HAP-1 (cell line): ENCODE data around the gene MTO1.
"Not testable (repeated sequence)": the region's sequence is repeated elsewhere in the genome, so short reads cannot be mapped to it uniquely, and the experiment has no call there.

Source experiments
- DNase-seq, 2 experiments: peaks; one replicate each; pipeline ENCODE4 v3.0.0-alpha.2; 2016 to 2020; ENCODE audit warnings: low spot score in 2 of 2
- H3K27me3 ChIP-seq: fragments of 250-450 bp; sonication (Bioruptor Pico); 2 replicates; pipeline ENCODE4 v1.5.1; 2020; ENCODE audit warnings: low read depth, mild to moderate bottlenecking, moderate library complexity
- H3K36me3 ChIP-seq: fragments of 250-450 bp; sonication (Bioruptor Pico); replicated peaks from 2 replicates; pipeline ENCODE4 v1.5.1; 2020; ENCODE audit warnings: mild to moderate bottlenecking
- H3K4me1 ChIP-seq: fragments of 250-450 bp; sonication (Bioruptor Pico); 2 replicates; pipeline ENCODE4 v1.5.1; 2020; ENCODE audit warnings: mild to moderate bottlenecking
- H3K4me3 ChIP-seq: fragments of 250-450 bp; sonication (Bioruptor Pico); 2 replicates; pipeline ENCODE4 v1.5.1; 2020; ENCODE audit warnings: mild to moderate bottlenecking, moderate library complexity
- H3K9me3 ChIP-seq: fragments of 250-450 bp; sonication (Bioruptor Pico); 2 replicates; pipeline ENCODE4 v1.5.1; 2020; ENCODE audit warnings: mild to moderate bottlenecking, moderate library complexity
- in situ Hi-C: fragments of 300-500 bp; cut with MboI; formaldehyde crosslinking; loops from 3 replicates; pipeline ENCODE4 v1.14.3; 2020; ENCODE audit warnings: low sequenced_read_pairs, inconsistent platforms, mixed read lengths

Gene MTO1

GRCh38 chr6:73471686-73472290, 10.3 kb downstream of the MTO1 start:
- in situ Hi-C loops, result no loop called here
- Histone ChIP-seq H3K36me3 (peaks cover 83% of the 10 kb centered on the region), H3K9me3 (no peaks in the 10 kb centered on the region), H3K4me3 (no peak overlapping the region), H3K27me3 (no peaks in the 10 kb centered on the region), H3K4me1 (no peaks in the 10 kb centered on the region)
- DNase-seq, result no peak

DNA sequence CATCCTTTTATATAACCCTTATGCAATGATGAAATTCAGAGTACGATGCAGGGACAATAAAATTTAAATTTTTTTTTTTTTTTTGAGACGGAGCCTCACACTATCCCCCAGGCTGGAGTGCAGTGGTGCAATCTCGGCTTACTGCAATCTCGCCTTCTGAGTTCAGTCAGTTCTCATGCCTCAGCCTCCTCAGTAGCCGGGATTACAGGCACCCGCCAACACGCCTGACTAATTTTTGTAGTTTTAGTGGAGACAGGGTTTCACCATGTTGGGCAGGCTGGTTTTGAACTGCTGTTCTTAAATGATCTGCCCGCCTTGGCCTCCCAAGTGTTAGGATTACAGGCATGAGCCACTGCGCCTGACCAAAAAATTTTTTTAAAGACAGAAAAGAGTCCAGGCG, 15.2 kb downstream of the MTO1 start:
- H3K4me1 ChIP-seq, result no peaks in the 10 kb centered on the region
- H3K4me3 ChIP-seq, result no peak overlapping the region
- in situ Hi-C loops, result no loop called here
- no peaks in the 10 kb centered on the region for H3K27me3 ChIP-seq
- no peak for DNase-seq
- H3K36me3 ChIP-seq, result peaks cover 73% of the 10 kb centered on the region
- no peaks in the 10 kb centered on the region for H3K9me3 ChIP-seq

DNA sequence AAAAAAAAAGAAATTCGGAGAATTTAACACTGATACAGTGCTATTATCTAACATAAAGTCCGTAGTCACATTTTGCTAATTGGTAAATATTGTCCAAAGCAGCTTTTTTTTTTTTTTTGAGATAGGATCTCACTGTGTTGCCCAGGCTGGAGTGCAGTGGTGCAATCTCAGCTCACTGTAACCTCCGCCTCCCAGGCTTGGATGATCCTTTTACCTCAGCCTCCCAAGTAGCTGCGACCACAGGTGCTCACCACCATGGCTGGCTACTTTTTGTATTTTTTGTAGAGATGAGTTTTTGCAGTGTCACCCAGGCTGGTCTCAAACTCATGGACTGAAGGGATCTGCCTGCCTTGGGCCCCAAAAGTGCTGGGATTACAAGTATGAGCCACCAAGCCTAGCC, 15.9 kb downstream of the MTO1 start:
- H3K4me1 ChIP-seq, result no peaks in the 10 kb centered on the region
- no peak for DNase-seq
- in situ Hi-C loops, result no loop called here
- peaks cover 76% of the 10 kb centered on the region for H3K36me3 ChIP-seq
- no peak overlapping the region for H3K4me3 ChIP-seq
- no peaks in the 10 kb centered on the region for H3K9me3 ChIP-seq
- no peaks in the 10 kb centered on the region for H3K27me3 ChIP-seq

DNA sequence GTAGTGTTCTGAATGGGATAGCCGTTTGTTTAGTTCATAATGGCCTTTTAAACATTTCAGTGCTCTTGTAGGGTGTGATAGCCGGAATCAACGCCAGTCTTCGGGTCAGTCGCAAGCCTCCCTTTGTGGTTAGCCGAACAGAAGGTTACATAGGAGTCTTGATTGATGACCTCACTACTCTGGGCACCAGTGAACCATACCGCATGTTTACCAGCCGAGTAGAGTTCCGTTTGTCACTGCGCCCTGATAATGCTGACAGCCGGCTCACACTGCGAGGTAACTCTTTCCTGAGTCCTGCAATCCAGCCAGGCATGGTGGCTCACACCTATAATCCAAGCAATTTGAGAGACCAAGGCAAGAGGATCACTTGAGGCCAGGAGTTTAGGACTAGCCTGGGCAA, 20.4 kb downstream of the MTO1 start:
- Histone ChIP-seq H3K27me3 (no peaks in the 10 kb centered on the region), H3K9me3 (no peaks in the 10 kb centered on the region), H3K36me3 (peaks cover 73% of the 10 kb centered on the region), H3K4me3 (no peak overlapping the region), H3K4me1 (no peaks in the 10 kb centered on the region)
- in situ Hi-C loops, result no loop called here
- DNase-seq, result no peak

DNA sequence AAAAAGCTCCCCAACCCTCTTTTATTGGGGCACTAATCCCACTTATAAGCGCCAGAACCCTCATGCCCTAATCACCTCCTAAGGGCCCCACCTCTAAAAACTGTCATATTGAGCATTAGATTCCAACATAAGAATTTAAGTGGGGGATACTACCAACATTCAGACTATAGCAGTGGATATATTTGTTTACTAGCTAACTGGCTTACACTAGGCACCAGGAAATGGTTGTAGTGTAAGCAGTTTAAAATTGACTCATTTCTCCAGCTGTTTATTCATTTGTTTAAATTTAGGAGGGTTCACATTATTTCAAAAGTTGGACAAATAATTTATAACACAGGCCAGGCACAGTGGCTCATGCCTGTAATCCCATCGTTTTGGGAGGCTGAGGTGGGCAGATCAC, 22.9 kb downstream of the MTO1 start:
- no peaks in the 10 kb centered on the region for H3K4me1 ChIP-seq
- DNase-seq, result no peak
- peaks cover 72% of the 10 kb centered on the region for H3K36me3 ChIP-seq
- in situ Hi-C loops, result no loop called here
- H3K4me3 ChIP-seq, result no peak overlapping the region
- no peaks in the 10 kb centered on the region for H3K9me3 ChIP-seq
- no peaks in the 10 kb centered on the region for H3K27me3 ChIP-seq

- H3K4me3 ChIP-seq, result no peak overlapping the region
- no peak for DNase-seq
- H3K27me3 ChIP-seq, result no peaks in the 10 kb centered on the region
- peaks cover 60% of the 10 kb centered on the region for H3K36me3 ChIP-seq
- H3K4me1 ChIP-seq, result no peaks in the 10 kb centered on the region
- in situ Hi-C loops, result no loop called here
- H3K9me3 ChIP-seq, result peaks cover 3% of the 10 kb centered on the region
Observed at GRCh38 chr6:73487473-73487872, 25.9 kb downstream of the MTO1 start.

- in situ Hi-C loops, result no loop called here
- no peaks in the 10 kb centered on the region for H3K27me3 ChIP-seq
- no peak for DNase-seq
- H3K9me3 ChIP-seq, result peaks cover 3% of the 10 kb centered on the region
- peaks cover 54% of the 10 kb centered on the region for H3K36me3 ChIP-seq
- no peak overlapping the region for H3K4me3 ChIP-seq
- no peaks in the 10 kb centered on the region for H3K4me1 ChIP-seq
Observed at GRCh38 chr6:73491377-73491776, 29.8 kb downstream of the MTO1 start.

GRCh38 chr6:73497915-73498314, 36.4 kb downstream of the MTO1 start:
- no peaks in the 10 kb centered on the region for H3K9me3 ChIP-seq
- peaks cover 49% of the 10 kb centered on the region for H3K36me3 ChIP-seq
- no peaks in the 10 kb centered on the region for H3K27me3 ChIP-seq
- no peaks in the 10 kb centered on the region for H3K4me1 ChIP-seq
- in situ Hi-C loops, result no loop called here
- no peak for DNase-seq
- H3K4me3 ChIP-seq, result no peak overlapping the region

- Histone ChIP-seq H3K4me3 (no peak overlapping the region), H3K27me3 (no peaks in the 10 kb centered on the region), H3K4me1 (no peaks in the 10 kb centered on the region), H3K36me3 (peaks cover 22% of the 10 kb centered on the region), H3K9me3 (no peaks in the 10 kb centered on the region)
- no peak for DNase-seq
- in situ Hi-C loops, result no loop called here
Observed at GRCh38 chr6:73503027-73503772, 41.7 kb downstream of the MTO1 start.

- in situ Hi-C loops, result no loop called here
- Histone ChIP-seq H3K9me3 (no peaks in the 10 kb centered on the region), H3K4me1 (no peaks in the 10 kb centered on the region), H3K36me3 (peaks cover 16% of the 10 kb centered on the region), H3K4me3 (no peak overlapping the region), H3K27me3 (no peaks in the 10 kb centered on the region)
- DNase-seq, result no peak
Observed at GRCh38 chr6:73504160-73504559, 42.6 kb downstream of the MTO1 start.

- Histone ChIP-seq H3K27me3 (no peaks in the 10 kb centered on the region), H3K36me3 (peaks cover 16% of the 10 kb centered on the region), H3K9me3 (no peaks in the 10 kb centered on the region), H3K4me1 (no peaks in the 10 kb centered on the region), H3K4me3 (no peak overlapping the region)
- no peak for DNase-seq
- in situ Hi-C loops, result no loop called here
Observed at GRCh38 chr6:73505142-73505541, 43.6 kb downstream of the MTO1 start.

DNA sequence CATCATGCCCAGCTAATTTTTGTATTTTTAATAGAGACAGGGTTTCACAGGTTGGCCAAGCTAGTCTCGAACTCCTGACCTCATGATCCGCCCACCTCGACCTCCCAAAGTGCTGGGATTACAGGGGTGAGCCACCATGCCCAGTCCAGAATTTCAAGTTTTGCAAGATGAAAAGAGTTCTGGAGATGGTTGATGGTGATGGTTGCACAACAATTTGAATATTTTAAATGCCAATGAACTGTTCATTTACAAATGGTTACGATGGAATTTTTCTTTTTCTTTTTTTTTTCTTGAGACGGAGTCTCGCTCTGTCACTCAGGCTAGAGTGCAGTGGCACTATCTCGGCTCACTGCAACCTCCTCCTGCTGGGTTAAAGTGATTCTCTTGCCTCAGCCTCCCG, 44.2 kb downstream of the MTO1 start:
- in situ Hi-C loops, H3K27me3 ChIP-seq, H3K4me1 ChIP-seq, DNase-seq, H3K4me3 ChIP-seq, H3K9me3 ChIP-seq: not testable (repeated sequence)
- H3K36me3 ChIP-seq, result peaks cover 12% of the 10 kb centered on the region

- Histone ChIP-seq H3K9me3 (no peaks in the 10 kb centered on the region), H3K36me3 (peaks cover 6% of the 10 kb centered on the region), H3K27me3 (no peaks in the 10 kb centered on the region), H3K4me1 (no peaks in the 10 kb centered on the region), H3K4me3 (no peak overlapping the region)
- no peak for DNase-seq
- in situ Hi-C loops, result no loop called here
Observed at GRCh38 chr6:73506246-73506645, 44.7 kb downstream of the MTO1 start.

DNA sequence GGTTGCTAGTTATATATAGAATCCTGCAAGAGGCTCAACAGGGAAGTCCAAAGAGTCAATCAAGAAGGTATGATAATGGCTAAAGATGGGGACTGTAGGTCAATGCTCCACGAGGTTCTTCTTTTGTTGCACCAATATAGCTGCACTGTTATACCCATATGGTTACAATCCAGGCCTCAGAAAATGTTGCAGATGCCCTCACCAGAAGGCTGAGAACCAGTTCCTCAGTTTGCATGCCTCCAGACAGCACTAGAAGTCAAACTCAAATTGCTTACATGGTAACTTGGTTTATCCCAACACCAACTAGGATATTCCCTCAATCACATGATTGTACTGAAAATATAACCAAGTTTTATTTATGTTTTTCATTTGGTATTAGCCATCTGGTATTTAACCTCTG, 47.2 kb downstream of the MTO1 start:
- H3K36me3 ChIP-seq, result peaks cover 5% of the 10 kb centered on the region
- in situ Hi-C loops, result no loop called here
- no peaks in the 10 kb centered on the region for H3K9me3 ChIP-seq
- DNase-seq, result no peak
- no peaks in the 10 kb centered on the region for H3K27me3 ChIP-seq
- H3K4me1 ChIP-seq, result no peaks in the 10 kb centered on the region
- H3K4me3 ChIP-seq, result no peak overlapping the region

DNA sequence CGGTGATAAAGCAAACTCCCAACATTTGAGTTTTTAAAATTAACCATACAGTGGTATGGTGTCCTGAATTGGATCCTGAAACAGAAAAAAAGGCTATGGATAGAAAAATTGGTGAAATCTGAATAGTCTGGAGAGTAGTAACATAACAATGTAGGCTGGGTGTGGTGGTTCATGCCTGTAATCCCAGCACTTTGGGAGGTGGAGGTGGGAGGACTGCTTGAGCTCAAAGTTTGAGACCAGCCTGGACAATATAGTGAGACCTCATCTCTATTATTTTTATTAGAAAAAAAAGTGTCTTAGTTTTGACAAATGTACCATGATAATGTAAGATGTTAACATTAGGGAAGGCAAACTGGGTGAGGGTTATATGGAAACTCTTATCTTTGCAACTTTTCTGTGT, 48.3 kb downstream of the MTO1 start:
- peaks cover 7% of the 10 kb centered on the region for H3K36me3 ChIP-seq
- H3K4me1 ChIP-seq, result peaks cover 1% of the 10 kb centered on the region; the same call in 1 of the 2 replicates
- no peaks in the 10 kb centered on the region for H3K27me3 ChIP-seq
- H3K4me3 ChIP-seq, result no peak overlapping the region
- no peak for DNase-seq
- in situ Hi-C loops, result no loop called here
- no peaks in the 10 kb centered on the region for H3K9me3 ChIP-seq
